ENCODE data around the gene GDE1. TPM values are rescaled to one million over a fixed set of nuclear protein-coding genes. Genes with fewer than 3 reads are reported as not detected.

The GDE1 gene
- polyA plus RNA-seq, 1 donor (not counting 4 experiments of a cell fraction or from before 2014, with no cell fraction given), result 52.9 TPM

GRCh38 chr16:19532601-19533000 lies 10.7 kb upstream of the GDE1 start:
- Histone ChIP-seq H3K79me2 (ENCODE audit: control insufficient read depth, insufficient read depth, low read length) (no peaks in the 10 kb centered on the region), H3K36me3 (ENCODE audit: control insufficient read depth in 2 of 2, extremely low read depth in 1 of 2, insufficient read depth in 2 of 2, low read length in 2 of 2) (peaks cover 3 to 7% of the 10 kb centered on the region in 2 experiments), H3K9me3 (ENCODE audit: control insufficient read depth, low read depth, low read length) (no peaks in the 10 kb centered on the region), H3K4me2 (ENCODE audit: control insufficient read depth, extremely low read depth, insufficient read depth, low read depth, low read length) (no peak overlapping the region), H3K9me1 (ENCODE audit: control insufficient read depth, extremely low read depth, insufficient read depth, low read length) (no peaks in the 10 kb centered on the region), H3K9ac (ENCODE audit: control insufficient read depth, extremely low read depth, insufficient read depth, low read length) (no peak overlapping the region), H3K4me3 (ENCODE audit: control insufficient read depth in 2 of 3, extremely low read depth in 1 of 3, insufficient read depth in 2 of 3, low read depth in 1 of 3, low read length in 3 of 3) (no peak overlapping the region), H3K27ac (ENCODE audit: control insufficient read depth, insufficient read depth, low read length) (no peak overlapping the region), H3K27me3 (ENCODE audit: control insufficient read depth, extremely low read depth, insufficient read depth, low read length) (no peaks in the 10 kb centered on the region), H2AFZ (ENCODE audit: control insufficient read depth, low read length) (no peak overlapping the region), H4K20me1 (ENCODE audit: control insufficient read depth, extremely low read depth, insufficient read depth, low read length) (no peaks in the 10 kb centered on the region), H3K4me1 (ENCODE audit: control insufficient read depth, extremely low read depth, insufficient read depth, low read length) (no peaks in the 10 kb centered on the region)
- DNase-seq (ENCODE audit: low read depth, low spot score), result no peak
- dilution Hi-C loops (cut with MboI; ENCODE audit: extremely low pct_ligation_motif_present, low sequenced_read_pairs), result no loop called here
- TF ChIP-seq CTCF (optimal IDR thresholded peaks at IDR 0.05 in 1 of 3, IDR thresholded peaks at IDR 0.05 in 1 of 3, conservative IDR thresholded peaks at IDR 0.05 in 1 of 3; ENCODE audit: extremely low read depth in 1 of 3, insufficient read depth in 2 of 3, low read length in 3 of 3) (no peak), EZH2 (IDR thresholded peaks at IDR 0.05; ENCODE audit: low read length) (no peak)
- no peak for FAIRE-seq

- no peak overlapping the region for H3K4me3 ChIP-seq (ENCODE audit: control insufficient read depth in 2 of 3, extremely low read depth in 1 of 3, insufficient read depth in 2 of 3, low read depth in 1 of 3, low read length in 3 of 3)
- no peak overlapping the region for H3K9ac ChIP-seq (ENCODE audit: control insufficient read depth, extremely low read depth, insufficient read depth, low read length)
- peaks cover 19% of the 10 kb centered on the region for H3K79me2 ChIP-seq (ENCODE audit: control insufficient read depth, insufficient read depth, low read length)
- no peaks in the 10 kb centered on the region for H3K27me3 ChIP-seq (ENCODE audit: control insufficient read depth, extremely low read depth, insufficient read depth, low read length)
- peaks cover 1 to 8% of the 10 kb centered on the region in 2 experiments for H3K36me3 ChIP-seq (ENCODE audit: control insufficient read depth in 2 of 2, extremely low read depth in 1 of 2, insufficient read depth in 2 of 2, low read length in 2 of 2)
- dilution Hi-C loops (cut with MboI; ENCODE audit: extremely low pct_ligation_motif_present, low sequenced_read_pairs), result no loop called here
- H3K4me1 ChIP-seq (ENCODE audit: control insufficient read depth, extremely low read depth, insufficient read depth, low read length), result peaks cover 14% of the 10 kb centered on the region
- H3K9me1 ChIP-seq (ENCODE audit: control insufficient read depth, extremely low read depth, insufficient read depth, low read length), result no peaks in the 10 kb centered on the region
- no peaks in the 10 kb centered on the region for H3K9me3 ChIP-seq (ENCODE audit: control insufficient read depth, low read depth, low read length)
- FAIRE-seq (no peak), DNase-seq (ENCODE audit: low read depth, low spot score) (no peak)
- no peaks in the 10 kb centered on the region for H4K20me1 ChIP-seq (ENCODE audit: control insufficient read depth, extremely low read depth, insufficient read depth, low read length)
- TF ChIP-seq EZH2 (IDR thresholded peaks at IDR 0.05; ENCODE audit: low read length) (no peak), CTCF (optimal IDR thresholded peaks at IDR 0.05 in 1 of 3, IDR thresholded peaks at IDR 0.05 in 1 of 3, conservative IDR thresholded peaks at IDR 0.05 in 1 of 3; ENCODE audit: extremely low read depth in 1 of 3, insufficient read depth in 2 of 3, low read length in 3 of 3) (no peak)
- H3K27ac ChIP-seq (ENCODE audit: control insufficient read depth, insufficient read depth, low read length), result no peak overlapping the region
- no peak overlapping the region for H2AFZ ChIP-seq (ENCODE audit: control insufficient read depth, low read length)
- H3K4me2 ChIP-seq (ENCODE audit: control insufficient read depth, extremely low read depth, insufficient read depth, low read depth, low read length), result no peak overlapping the region
Measured at GRCh38 chr16:19528666-19529065, 6.8 kb upstream of the GDE1 start.

All from keratinocyte (primary cell).